KMS-11 (cell line): ENCODE measurements around the gene CRABP1.

Experiments used
- H2AFZ ChIP-seq: fragments of 200-600 bp; sonication (generic); 2 replicates; pipeline ENCODE4 v1.6.1; 2016; ENCODE audit warnings: antibody characterized with exemption, mixed run types, low read depth
- H3K27ac ChIP-seq: fragments of 200-600 bp; sonication (generic); 2 replicates; pipeline ENCODE4 v1.6.1; 2016; ENCODE audit warnings: mild to moderate bottlenecking, mixed run types
- H3K27me3 ChIP-seq: fragments of 200-600 bp; sonication (generic); 2 replicates; pipeline ENCODE4 v1.6.1; 2017; ENCODE audit warnings: mild to moderate bottlenecking, low read depth, mixed run types, moderate library complexity; ENCODE audit not compliant: insufficient read depth
- H3K36me3 ChIP-seq: fragments of 200-600 bp; sonication (generic); 2 replicates; pipeline ENCODE4 v1.6.1; 2017; ENCODE audit warnings: mild to moderate bottlenecking, mixed run types; ENCODE audit not compliant: insufficient read depth
- H3K4me1 ChIP-seq: fragments of 200-600 bp; sonication (generic); 2 replicates; pipeline ENCODE4 v1.6.1; 2016; ENCODE audit warnings: mild to moderate bottlenecking, low read depth, mixed run types; ENCODE audit not compliant: poor library complexity, severe bottlenecking
- H3K4me2 ChIP-seq: fragments of 200-600 bp; sonication (generic); 2 replicates; pipeline ENCODE4 v1.7.0; 2016; ENCODE audit warnings: mild to moderate bottlenecking, mixed run types
- H3K4me3 ChIP-seq: fragments of 200-600 bp; sonication (generic); IDR thresholded peaks from 2 replicates; pipeline ENCODE4 v1.6.1; 2017; ENCODE audit warnings: low read depth, low read length, mixed read lengths; ENCODE audit not compliant: insufficient read depth
- H3K79me2 ChIP-seq: fragments of 200-600 bp; sonication (generic); 2 replicates; pipeline ENCODE4 v1.6.1; 2016; ENCODE audit warnings: low read depth, mixed run types; ENCODE audit not compliant: insufficient read depth
- H3K9ac ChIP-seq: fragments of 200-600 bp; sonication (generic); 2 replicates; pipeline ENCODE4 v1.6.1; 2016; ENCODE audit warnings: mild to moderate bottlenecking, mixed run types
- H4K20me1 ChIP-seq: fragments of 200-600 bp; sonication (generic); 2 replicates; pipeline ENCODE4 v1.6.1; 2016; ENCODE audit warnings: mild to moderate bottlenecking, mixed run types; ENCODE audit not compliant: insufficient read depth
- CTCF ChIP-seq: fragments of 200-600 bp; sonication (generic); conservative IDR thresholded peaks from 2 replicates; pipeline ENCODE4 v1.6.1; 2017; ENCODE audit warnings: low read depth, mild to moderate bottlenecking, antibody characterized with exemption, low read length, moderate library complexity, mixed read lengths

Gene CRABP1

GRCh38 chr15:78338781-78339180 is 1.4 kb upstream of the CRABP1 start:
- no peaks in the 10 kb centered on the region; the same call in 1 of the 2 replicates for H3K27me3 ChIP-seq
- H2AFZ ChIP-seq: no peak overlapping the region
- no peak overlapping the region for H3K4me2 ChIP-seq
- H3K9ac ChIP-seq: no peak overlapping the region
- no peak overlapping the region for H3K27ac ChIP-seq
- no peaks in the 10 kb centered on the region for H3K79me2 ChIP-seq
- H4K20me1 ChIP-seq: no peaks in the 10 kb centered on the region
- no peak overlapping the region for H3K4me3 ChIP-seq
- TF ChIP-seq CTCF: no peak
- no peaks in the 10 kb centered on the region for H3K36me3 ChIP-seq
- no peaks in the 10 kb centered on the region for H3K4me1 ChIP-seq

DNA sequence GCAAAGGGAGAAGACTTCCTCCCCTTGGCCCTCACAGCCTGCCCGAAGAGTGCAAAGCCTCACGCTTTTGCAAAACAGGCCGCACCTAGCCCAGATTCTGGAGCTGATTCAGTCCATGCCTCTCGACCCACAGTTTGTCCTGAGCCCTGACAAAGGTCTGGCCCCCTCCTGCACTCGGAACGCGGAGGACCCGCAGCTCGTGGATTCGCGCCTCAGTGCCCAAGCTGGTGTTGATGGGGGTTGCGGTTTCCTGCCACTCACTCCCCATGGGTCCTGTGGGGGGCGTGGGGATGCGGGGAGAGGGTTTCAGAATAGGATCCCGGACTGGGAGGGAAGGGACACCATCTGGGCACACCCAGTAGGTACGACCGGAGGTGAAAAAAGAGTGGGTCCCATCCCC is 594 bp upstream of the CRABP1 start:
- Histone ChIP-seq H3K4me2 (no peak overlapping the region), H3K36me3 (no peaks in the 10 kb centered on the region)

GRCh38 chr15:78341057-78341987 is 1.2 kb downstream of the CRABP1 start:
- H2AFZ ChIP-seq: no peak overlapping the region
- H3K4me2 ChIP-seq: no peak overlapping the region
- H3K79me2 ChIP-seq: no peaks in the 10 kb centered on the region
- TF ChIP-seq CTCF: no peak
- no peak overlapping the region for H3K27ac ChIP-seq
- no peaks in the 10 kb centered on the region for H4K20me1 ChIP-seq
- no peaks in the 10 kb centered on the region; the same call in 1 of the 2 replicates for H3K27me3 ChIP-seq
- H3K9ac ChIP-seq: no peak overlapping the region
- H3K4me3 ChIP-seq: no peak overlapping the region
- H3K36me3 ChIP-seq: no peaks in the 10 kb centered on the region
- no peaks in the 10 kb centered on the region for H3K4me1 ChIP-seq

More for the DNA sequence above, 594 bp upstream of the CRABP1 start:
- no peak overlapping the region for H3K27ac ChIP-seq
- no peak overlapping the region for H2AFZ ChIP-seq
- no peak overlapping the region for H3K9ac ChIP-seq
- H4K20me1 ChIP-seq: no peaks in the 10 kb centered on the region
- no peak overlapping the region for H3K4me3 ChIP-seq
- no peaks in the 10 kb centered on the region for H3K79me2 ChIP-seq
- no peaks in the 10 kb centered on the region; the same call in 1 of the 2 replicates for H3K27me3 ChIP-seq
- no peaks in the 10 kb centered on the region for H3K4me1 ChIP-seq
- TF ChIP-seq CTCF: no peak

- Histone ChIP-seq H3K4me2 (no peak overlapping the region), H3K9ac (no peak overlapping the region), H2AFZ (no peak overlapping the region), H3K4me1 (no peaks in the 10 kb centered on the region), H3K36me3 (no peaks in the 10 kb centered on the region), H3K27me3 (no peaks in the 10 kb centered on the region; the same call in 1 of the 2 replicates), H4K20me1 (no peaks in the 10 kb centered on the region), H3K27ac (no peak overlapping the region), H3K79me2 (no peaks in the 10 kb centered on the region), H3K4me3 (no peak overlapping the region)
- no peak for TF ChIP-seq CTCF
Observed at GRCh38 chr15:78342021-78342420, 1.9 kb downstream of the CRABP1 start.
